CD4-positive, alpha-beta T cell (primary cell): ENCODE data around the gene CORO7. TPM values are rescaled to one million over a fixed set of nuclear protein-coding genes. Genes with fewer than 3 reads are reported as not detected.

Experiments used
- ATAC-seq: fragments of 200-7000 bp; cut with Tn5 transposase; one replicate; pipeline ENCODE4 v1.10.0; 2022; ENCODE audit warnings: mild to moderate bottlenecking; ENCODE audit not compliant: poor library complexity
- CTCF ChIA-PET: fragments of 350-600 bp; sonication (Branson Sonifier 250); formaldehyde crosslinking; loops from one replicate; lab custom pipeline; 2021; ENCODE audit warnings: antibody characterized with exemption, inconsistent platforms; lab: Charles Lee
- POLR2A ChIA-PET: fragments of 350-600 bp; sonication (Branson Sonifier 250); formaldehyde crosslinking; loops from one replicate; lab custom pipeline; 2021; ENCODE audit warnings: antibody characterized with exemption, inconsistent platforms; lab: Charles Lee
- DNase-seq, 14 experiments: peaks; one replicate each; pipeline ENCODE4 v3.0.0-alpha.2; 2013 to 2020; ENCODE audit warnings: mixed read lengths in 2 of 14
- H3K27ac ChIP-seq, 2 donors: one replicate each; pipeline versions ENCODE4 v1.5.1 to v1.7.0; 2013; ENCODE audit warnings: low read length in 2 of 2, low read depth in 1 of 2, mild to moderate bottlenecking in 1 of 2
- H3K27me3 ChIP-seq, 2 experiments: 1 replicate in 1 of 2; 2 replicates in 1 of 2; pipeline versions ENCODE4 v1.6.1 to v1.7.0; 2013; ENCODE audit warnings: low read length in 2 of 2, control low read depth in 1 of 2, mild to moderate bottlenecking in 1 of 2, moderate library complexity in 1 of 2; ENCODE audit not compliant: insufficient read depth in 2 of 2, control insufficient read depth in 1 of 2
- H3K36me3 ChIP-seq: one replicate; pipeline ENCODE4 v1.6.1; 2013; ENCODE audit warnings: low read length, control low read depth; ENCODE audit not compliant: insufficient read depth
- H3K4me1 ChIP-seq: one replicate; pipeline ENCODE4 v1.6.1; 2013; ENCODE audit warnings: low read length, control low read depth; ENCODE audit not compliant: insufficient read depth
- H3K4me3 ChIP-seq: one replicate; pipeline ENCODE4 v1.5.1; 2013; ENCODE audit warnings: mild to moderate bottlenecking, low read length, moderate library complexity
- H3K9me3 ChIP-seq, 2 experiments: 1 replicate in 1 of 2; 2 replicates in 1 of 2; pipeline versions ENCODE4 v1.6.1 to v1.7.0; 2013; ENCODE audit warnings: low read length in 2 of 2, mild to moderate bottlenecking in 2 of 2, control low read depth in 1 of 2, moderate library complexity in 1 of 2; ENCODE audit not compliant: control insufficient read depth in 1 of 2, insufficient read depth in 1 of 2
- H3K27ac Mint-ChIP-seq: one replicate; pipeline ENCODE4 v1.8.0; 2020; ENCODE audit warnings: mixed read lengths
- H3K27me3 Mint-ChIP-seq: one replicate; pipeline ENCODE4 v1.8.0; 2021; ENCODE audit warnings: mixed read lengths
- H3K36me3 Mint-ChIP-seq: one replicate; pipeline ENCODE4 v1.8.0; 2021; ENCODE audit warnings: low read depth, mixed read lengths
- H3K4me1 Mint-ChIP-seq: one replicate; pipeline ENCODE4 v1.8.0; 2021; ENCODE audit warnings: low read depth, mixed read lengths
- H3K4me3 Mint-ChIP-seq: one replicate; pipeline ENCODE4 v1.8.0; 2020; ENCODE audit warnings: mild to moderate bottlenecking, mixed read lengths
- H3K9me3 Mint-ChIP-seq: one replicate; pipeline ENCODE4 v1.8.0; 2020; ENCODE audit warnings: mixed read lengths
- CTCF ChIP-seq: fragments of 200-600 bp; IDR thresholded peaks from one replicate; pipeline ENCODE4 v1.8.0; 2022; ENCODE audit warnings: antibody characterized with exemption, mild to moderate bottlenecking
- intact Hi-C, 2 experiments: fragments of 100-400 bp; cut with DNase I in 1 of 2; cut with micrococcal nuclease in 1 of 2; formaldehyde crosslinking; loops; one replicate each; pipeline versions ENCODE4 v1.15.1 to v1.9.0; 2023 to 2025; cut with DNase I, micrococcal nuclease
- total RNA-seq, 174 experiments: library from RNA in 2 of 174; stranded (reverse) in 2 of 174; gene quantifications; one replicate each; pipeline ENCODE4 v1.2.3 and lab custom pipeline; 2021 to 2026

Gene CORO7
- total RNA-seq, 2 experiments from 2014 or later, result 801 to 805 TPM

- TF ChIP-seq CTCF, result no peak
- Mint-ChIP-seq H3K9me3 (no peaks in the 10 kb centered on the region), H3K27me3 (no peaks in the 10 kb centered on the region), H3K4me3 (no peak overlapping the region), H3K4me1 (peaks cover 23% of the 10 kb centered on the region), H3K27ac (peak overlapping the region; percentile 64), H3K36me3 (peaks cover 40% of the 10 kb centered on the region)
- ChIA-PET CTCF (interaction anchor here (1.2 kb wide), 1 partner anchor 99 kb away, joined by 4 read pairs; no protein-coding TSS in a partner anchor), POLR2A (no interaction called here)
- intact Hi-C loops, result loop anchor here in 1 of 2 experiments (2.0 to 10.0 kb wide), 4 partner anchors 18 to 262 kb away; partner anchors contain the start of genes CORO7, TFAP4, UBALD1 and VASN
- DNase-seq, result no peak
- Histone ChIP-seq H3K4me1 (peaks cover 28% of the 10 kb centered on the region), H3K27ac (no peak overlapping the region), H3K27me3 (no peaks in the 10 kb centered on the region), H3K4me3 (no peak overlapping the region), H3K36me3 (peaks cover 31% of the 10 kb centered on the region), H3K9me3 (no peaks in the 10 kb centered on the region)
- ATAC-seq, result no peak
Observed at GRCh38 chr16:4352843-4353242, 63.6 kb downstream of the CORO7 start.

GRCh38 chr16:4351880-4352279, 64.5 kb downstream of the CORO7 start:
- H3K27ac ChIP-seq, result no peak overlapping the region
- H3K4me3 ChIP-seq, result no peak overlapping the region
- no peaks in the 10 kb centered on the region for H3K27me3 Mint-ChIP-seq

More at GRCh38 chr16:4351880-4352279, 64.5 kb downstream of the CORO7 start:
- H3K27me3 ChIP-seq, result no peaks in the 10 kb centered on the region
- DNase-seq (no peak), ATAC-seq (no peak)
- TF ChIP-seq CTCF, result no peak
- ChIA-PET CTCF (interaction anchor here (2.0 kb wide), 1 partner anchor 51 kb away, joined by 10 read pairs; no protein-coding TSS in a partner anchor), POLR2A (interaction anchor here (0.6 to 2.1 kb wide), 3 partner anchors 46 to 233 kb away, joined by 3 to 9 read pairs (median 3); no protein-coding TSS in a partner anchor)
- H3K4me1 ChIP-seq, result peaks cover 38% of the 10 kb centered on the region
- H3K9me3 ChIP-seq, result no peaks in the 10 kb centered on the region
- peaks cover 23% of the 10 kb centered on the region for H3K4me1 Mint-ChIP-seq
- H3K9me3 Mint-ChIP-seq, result no peaks in the 10 kb centered on the region
- H3K27ac Mint-ChIP-seq, result peak overlapping the region; percentile 94
- peak overlapping the region; percentile 98 for H3K4me3 Mint-ChIP-seq
- H3K36me3 Mint-ChIP-seq, result peaks cover 30% of the 10 kb centered on the region
- intact Hi-C loops, result loop anchor here in 1 of 2 experiments (1.0 to 10.0 kb wide), 5 partner anchors 19 to 263 kb away; partner anchors contain the start of genes CORO7, TFAP4, UBALD1 and VASN
- peaks cover 23% of the 10 kb centered on the region for H3K36me3 ChIP-seq
